Nucleus accumbens (tissue), 56 donors: ENCODE measurements around the gene CD164L2.
A peak's percentile ranks its signal among the peaks of the same experiment; 100 is the strongest.
"Not testable (repeated sequence)": the region's sequence is repeated elsewhere in the genome, so short reads cannot be mapped to it uniquely, and the experiment has no call there.

Experiments used
- DNase-seq, 56 donors: peaks; one replicate each; lab custom pipeline; 2025; lab: John Stamatoyannopoulos, UW

CD164L2 gene

GRCh38 chr1:27383039-27383605 lies at the start of gene CD164L2:
TSS of gene CD164L2 (minus strand) at chr1:27383333. CDS start at chr1:27383239, 94 bp downstream.
- peak in 1 of 56 donors; percentile 26 for DNase-seq

GRCh38 chr1:27432725-27433124 lies 49.6 kb upstream of the CD164L2 start:
- DNase-seq: not testable (repeated sequence)

- DNase-seq: no peak
Measured at GRCh38 chr1:27431601-27431940, 48.4 kb upstream of the CD164L2 start.

- peak in 18 of 56 donors; percentile 6 to 45 (median 21) for DNase-seq
Measured at GRCh38 chr1:27430903-27431600, 47.9 kb upstream of the CD164L2 start.

GRCh38 chr1:27429029-27429425 lies 45.9 kb upstream of the CD164L2 start:
- DNase-seq: no peak

GRCh38 chr1:27428316-27429028 lies 45.3 kb upstream of the CD164L2 start:
- peak in 24 of 56 donors; percentile 20 to 72 (median 44) for DNase-seq

- DNase-seq: no peak
Measured at GRCh38 chr1:27427816-27428315, 44.7 kb upstream of the CD164L2 start.

- DNase-seq: peak in 7 of 56 donors; percentile 9 to 30 (median 19)
Measured at GRCh38 chr1:27427329-27427728, 44.2 kb upstream of the CD164L2 start.

GRCh38 chr1:27423709-27424108 lies 40.6 kb upstream of the CD164L2 start:
- peak in 3 of 56 donors; percentile 7 to 23 (median 10) for DNase-seq

- peak in 46 of 56 donors; percentile 15 to 80 (median 60) for DNase-seq
Measured at GRCh38 chr1:27418326-27419185, 35.4 kb upstream of the CD164L2 start.

GRCh38 chr1:27417713-27418112 lies 34.6 kb upstream of the CD164L2 start:
- no peak for DNase-seq

GRCh38 chr1:27416387-27417111 lies 33.4 kb upstream of the CD164L2 start:
- peak in 14 of 56 donors; percentile 8 to 47 (median 18) for DNase-seq

- DNase-seq: no peak
Measured at GRCh38 chr1:27414091-27414490, 31.0 kb upstream of the CD164L2 start.

- no peak for DNase-seq
Measured at GRCh38 chr1:27413004-27413403, 29.9 kb upstream of the CD164L2 start.

GRCh38 chr1:27412502-27412901 lies 29.4 kb upstream of the CD164L2 start:
- DNase-seq: peak in 6 of 56 donors; percentile 12 to 40 (median 34)

- DNase-seq: no peak
Measured at GRCh38 chr1:27410709-27411108, 27.6 kb upstream of the CD164L2 start.

- no peak for DNase-seq
Measured at GRCh38 chr1:27409669-27410068, 26.5 kb upstream of the CD164L2 start.

- DNase-seq: no peak
Measured at GRCh38 chr1:27408151-27408550, 25.0 kb upstream of the CD164L2 start.

- DNase-seq: not testable (repeated sequence)
Measured at GRCh38 chr1:27406791-27407190, 23.7 kb upstream of the CD164L2 start.

GRCh38 chr1:27406362-27406680 lies 23.2 kb upstream of the CD164L2 start:
- DNase-seq: peak in 9 of 56 donors; percentile 14 to 59 (median 21)
